GM12878 (cell line): ENCODE data around the gene CLRN3. TPM values are rescaled to one million over a fixed set of nuclear protein-coding genes. Genes with fewer than 3 reads are reported as not detected.

ENCODE experiments used
- ATAC-seq: fragments of 200-7000 bp; cut with Tn5 transposase; 3 replicates; pipeline ENCODE4 v1.9.1; 2020; ENCODE audit warnings: mild to moderate bottlenecking, moderate library complexity
- BruUV-seq: library from RNA; stranded (reverse); fragments of 400-500 nt; replicated peaks from 2 replicates; lab custom pipeline; 2021; lab: Mats Ljungman, UMichigan
- CTCF ChIA-PET: fragments of 300-600 bp; sonication (Branson Sonifier 250); formaldehyde crosslinking; extraction: SDS; loops from one replicate; lab custom pipeline; 2021; ENCODE audit warnings: inconsistent platforms; lab: Yijun Ruan, JAX
- POLR2A ChIA-PET: fragments of 350-600 bp; formaldehyde crosslinking; extraction: SDS; loops from one replicate; lab custom pipeline; 2021; ENCODE audit warnings: inconsistent platforms; lab: Charles Lee
- RAD21 ChIA-PET: fragments of 300-600 bp; sonication (Branson Sonifier 250); formaldehyde crosslinking; loops from one replicate; lab custom pipeline; 2023; ENCODE audit warnings: antibody characterized with exemption; ENCODE audit not compliant: unreplicated experiment; lab: Charles Lee
- SMC1A ChIA-PET: fragments of 300-600 bp; sonication (Branson Sonifier 250); formaldehyde crosslinking; loops from one replicate; lab custom pipeline; 2023; ENCODE audit not compliant: unreplicated experiment, uncharacterized antibody; lab: Charles Lee
- DNase-seq: peaks from one replicate; pipeline ENCODE4 v3.0.0-alpha.2; 2011; ENCODE audit warnings: low read depth, low spot score
- FAIRE-seq: peaks from 3 replicates; lab custom pipeline; 2011; peaks lifted over from hg19 to GRCh38; lab: Jason Lieb, UNC
- H2AFZ ChIP-seq: 2 replicates; pipeline ENCODE4 v1.6.0; 2011; ENCODE audit warnings: low read depth, low read length, control low read depth; ENCODE audit not compliant: control insufficient read depth
- H3K27ac ChIP-seq: 2 replicates; pipeline ENCODE4 v1.5.1; 2011; ENCODE audit warnings: control low read depth; ENCODE audit not compliant: control insufficient read depth, insufficient read depth
- H3K27me3 ChIP-seq, 2 experiments: replicated peaks in 1 of 2; 2 replicates each; pipeline versions ENCODE4 v1.6.0 to v1.6.1; 2011; ENCODE audit warnings: low read length in 1 of 2; ENCODE audit not compliant: control insufficient read depth in 2 of 2, insufficient read depth in 2 of 2
- H3K36me3 ChIP-seq, 2 experiments: 2 replicates each; pipeline ENCODE4 v1.5.1; 2011; ENCODE audit warnings: low read length in 1 of 2; ENCODE audit not compliant: control insufficient read depth in 2 of 2, insufficient read depth in 2 of 2
- H3K4me1 ChIP-seq: 2 replicates; pipeline ENCODE4 v1.6.1; 2011; ENCODE audit warnings: mild to moderate bottlenecking, low read length, moderate library complexity, mixed read lengths; ENCODE audit not compliant: control insufficient read depth, insufficient read depth
- H3K4me2 ChIP-seq: 2 replicates; pipeline ENCODE4 v1.6.0; 2011; ENCODE audit warnings: control low read depth; ENCODE audit not compliant: control insufficient read depth, insufficient read depth
- H3K4me3 ChIP-seq: fragments of 200-600 bp; sonication (generic); 2 replicates; pipeline ENCODE4 v1.5.1; 2016
- H3K79me2 ChIP-seq: 2 replicates; pipeline ENCODE4 v1.6.0; 2011; ENCODE audit warnings: low read length; ENCODE audit not compliant: control insufficient read depth, insufficient read depth
- H3K9ac ChIP-seq: 2 replicates; pipeline ENCODE4 v1.8.0; 2011; ENCODE audit warnings: low read length, control low read depth, mixed read lengths; ENCODE audit not compliant: control insufficient read depth, insufficient read depth
- H3K9me3 ChIP-seq: replicated peaks from 3 replicates; pipeline ENCODE4 v1.5.1; 2011; ENCODE audit warnings: mild to moderate bottlenecking, low read length; ENCODE audit not compliant: control insufficient read depth, insufficient read depth
- H4K20me1 ChIP-seq: 2 replicates; pipeline ENCODE4 v1.6.0; 2011; ENCODE audit not compliant: control insufficient read depth, insufficient read depth
- ATF7 ChIP-seq: fragments of 450-650 bp; IDR thresholded peaks from 2 replicates; pipeline ENCODE4 v1.6.1; 2016; ENCODE audit warnings: low read depth, mild to moderate bottlenecking
- CEBPB ChIP-seq, 2 experiments: fragments of 150-350 bp in 1 of 2; IDR thresholded peaks; 2 replicates each; pipeline ENCODE4 v1.6.1; 2012 to 2014; ENCODE audit warnings: low read depth in 2 of 2, low read length in 2 of 2, borderline replicate concordance in 1 of 2, inconsistent platforms in 1 of 2
- CHD1 ChIP-seq: IDR thresholded peaks from 2 replicates; pipeline ENCODE4 v1.6.1; 2012; ENCODE audit warnings: low read depth, low read length, improper control_type of control experiment
- E4F1 ChIP-seq: fragments of 450-650 bp; IDR thresholded peaks from 2 replicates; pipeline ENCODE4 v1.6.1; 2018; ENCODE audit warnings: borderline replicate concordance, mild to moderate bottlenecking; ENCODE audit not compliant: partially characterized antibody
- HDGF ChIP-seq: fragments of 450-650 bp; IDR thresholded peaks from 2 replicates; pipeline ENCODE4 v1.6.1; 2016; ENCODE audit warnings: antibody characterized with exemption
- IKZF2 ChIP-seq, 2 experiments: fragments of 450-650 bp; IDR thresholded peaks; 2 replicates each; pipeline ENCODE4 v1.6.1; 2017; ENCODE audit warnings: mild to moderate bottlenecking in 2 of 2, moderate library complexity in 2 of 2
- KAT2A ChIP-seq: conservative IDR thresholded peaks from 2 replicates; pipeline ENCODE4 v1.6.1; 2011; ENCODE audit warnings: low read depth, low read length; ENCODE audit not compliant: control insufficient read depth
- POLR2A ChIP-seq: IDR thresholded peaks from 2 replicates; pipeline ENCODE4 v1.6.1; 2011; ENCODE audit warnings: low read depth, mild to moderate bottlenecking, low read length
- SMARCA5 ChIP-seq: fragments of 450-650 bp; IDR thresholded peaks from 2 replicates; pipeline ENCODE4 v1.6.1; 2017; ENCODE audit warnings: mild to moderate bottlenecking
- TAF1 ChIP-seq: IDR thresholded peaks from 2 replicates; pipeline ENCODE4 v1.6.1; 2011; ENCODE audit warnings: mild to moderate bottlenecking, low read depth, low read length, borderline replicate concordance
- ZBTB4 ChIP-seq: fragments of 450-650 bp; formaldehyde crosslinking; IDR thresholded peaks from 2 replicates; pipeline ENCODE4 v1.4.0; 2022; ENCODE audit warnings: mild to moderate bottlenecking, moderate library complexity
- WGBS: methylation state at CpG from one replicate; pipeline ENCODE4 v1.1.6; 2016; ENCODE audit warnings: low lambda C conversion rate; ENCODE audit not compliant: insufficient replicate concordance, insufficient coverage; ENCODE audit errors: missing lambda C conversion rate; 5-methylcytosine and 5-hydroxymethylcytosine counted together
- in situ Hi-C: fragments of 300-500 bp; cut with MboI; formaldehyde crosslinking; loops from 9 replicates; pipeline ENCODE4 v1.14.3; 2018; ENCODE audit warnings: mixed read lengths
- intact Hi-C: fragments of 100-400 bp; cut with micrococcal nuclease; formaldehyde crosslinking; loops from one replicate; pipeline ENCODE4 v1.14.2; 2022; ENCODE audit not compliant: unreplicated experiment
- polyA plus RNA-seq, 11 experiments: library from polyadenylated mRNA; depleted of rRNA in 4 of 11; unstranded in 6 of 11; stranded (reverse) in 5 of 11; fragments of >200 nt; fragmentation: Nextera tagmentation in 4 of 11; fragmentation: Illumina TruSeq in 1 of 11; extraction: Ambion mirVana in 4 of 11; extraction: Trizol in 1 of 11; gene quantifications; 1 replicate in 1 of 11; 2 replicates in 10 of 11; pipeline versions ENCODE4 v1.2.1 to v1.2.3, GENCODE V29; 2011 to 2016; ENCODE audit warnings: inconsistent platforms in 2 of 11, missing spikeins in 2 of 11, low read depth in 1 of 11
- total RNA-seq, 4 experiments: library from RNA; depleted of rRNA in 3 of 4; stranded (reverse); fragments of >200 nt in 3 of 4; fragmentation: Illumina TruSeq in 1 of 4; extraction: Trizol in 1 of 4; gene quantifications; 2 replicates each; pipeline versions ENCODE4 v1.2.1 to v1.2.3, GENCODE V29; 2013 to 2021
- TF ChIP-seq, protein P1 (sequence below): IDR thresholded peaks from 2 replicates; pipeline ENCODE4 v1.6.1; 2011; ENCODE audit warnings: borderline replicate concordance, low read depth, mild to moderate bottlenecking, moderate library complexity, mixed read lengths, low read length; ENCODE audit not compliant: insufficient read depth; ENCODE audit errors: extremely low read length

The CLRN3 gene
- total and polyA plus RNA-seq, 10 of the 15 experiments (the other 5 are each of a cell fraction or from before 2014, with no cell fraction given) = not detected

DNA sequence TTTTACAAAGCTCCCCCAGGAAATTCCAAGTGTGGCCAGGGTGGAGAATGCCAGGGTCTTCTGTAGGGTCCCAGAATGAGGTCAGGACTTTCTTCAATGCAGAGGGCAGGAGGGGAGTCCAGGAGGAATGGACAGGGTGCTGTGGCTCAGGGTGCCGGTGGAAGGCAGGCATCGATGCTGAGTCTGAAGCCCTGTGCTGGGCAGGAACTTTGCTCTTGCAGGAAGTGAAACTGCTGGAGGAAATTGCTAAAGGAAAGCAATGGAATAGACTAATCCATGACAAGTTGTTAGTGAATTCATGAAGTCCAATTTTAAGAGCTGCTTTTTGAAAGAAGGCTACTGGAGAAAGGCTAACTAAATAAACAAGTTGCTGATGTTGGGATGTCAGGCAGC lies 29.0 kb upstream of the CLRN3 start:
- TF ChIP-seq CHD1 (no peak), POLR2A (no peak), ATF7 (no peak), IKZF2 (IDR thresholded peaks at IDR 0.05) (no peak), KAT2A (no peak), ZBTB4 (CRISPR knock-in tag) (no peak), TAF1 (no peak), CEBPB (IDR thresholded peaks at IDR 0.05; ENCODE audit: borderline replicate concordance in 1 of 2, low read depth in 2 of 2, low read length in 2 of 2) (no peak), E4F1 (no peak), HDGF (no peak), SMARCA5 (no peak)
- TF ChIP-seq, protein P1, sequence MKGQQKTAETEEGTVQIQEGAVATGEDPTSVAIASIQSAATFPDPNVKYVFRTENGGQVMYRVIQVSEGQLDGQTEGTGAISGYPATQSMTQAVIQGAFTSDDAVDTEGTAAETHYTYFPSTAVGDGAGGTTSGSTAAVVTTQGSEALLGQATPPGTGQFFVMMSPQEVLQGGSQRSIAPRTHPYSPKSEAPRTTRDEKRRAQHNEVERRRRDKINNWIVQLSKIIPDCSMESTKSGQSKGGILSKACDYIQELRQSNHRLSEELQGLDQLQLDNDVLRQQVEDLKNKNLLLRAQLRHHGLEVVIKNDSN = no peak
- FAIRE-seq (no peak), ATAC-seq (no peak), DNase-seq (no peak)
- no TSS peak for BruUV-seq
- in situ Hi-C loops (no loop called here), intact Hi-C loops (no loop called here)
- ChIA-PET CTCF (no interaction called here), SMC1A (no interaction called here), POLR2A (no interaction called here), RAD21 (no interaction called here)
- no peak overlapping the region for H3K4me3 ChIP-seq
- no peak overlapping the region for H2AFZ ChIP-seq
- H3K27ac ChIP-seq = no peak overlapping the region
- H3K4me1 ChIP-seq = no peaks in the 10 kb centered on the region
- no peaks in the 10 kb centered on the region for H4K20me1 ChIP-seq
- no peaks in the 10 kb centered on the region for H3K79me2 ChIP-seq
- H3K27me3 ChIP-seq = no peaks in the 10 kb centered on the region
- no peaks in the 10 kb centered on the region for H3K36me3 ChIP-seq
- no peaks in the 10 kb centered on the region; the same call in 2 of the 3 replicates for H3K9me3 ChIP-seq
- H3K4me2 ChIP-seq = no peak overlapping the region
- no peak overlapping the region for H3K9ac ChIP-seq
- 19% methylated on average over 2 of the region's 2 CpGs for WGBS
